ENCODE results near the gene RPL18A.

The RPL18A gene

GRCh38 chr19:17910791-17911360, 51.2 kb downstream of the RPL18A start:
- no peak for DNase-seq
